ENCODE data around the gene VPS13D. TPM values are rescaled to one million over a fixed set of nuclear protein-coding genes. Genes with fewer than 3 reads are reported as not detected.

Gene VPS13D
- total RNA-seq, 1 donor from 2014 or later = 81.7 TPM

DNA sequence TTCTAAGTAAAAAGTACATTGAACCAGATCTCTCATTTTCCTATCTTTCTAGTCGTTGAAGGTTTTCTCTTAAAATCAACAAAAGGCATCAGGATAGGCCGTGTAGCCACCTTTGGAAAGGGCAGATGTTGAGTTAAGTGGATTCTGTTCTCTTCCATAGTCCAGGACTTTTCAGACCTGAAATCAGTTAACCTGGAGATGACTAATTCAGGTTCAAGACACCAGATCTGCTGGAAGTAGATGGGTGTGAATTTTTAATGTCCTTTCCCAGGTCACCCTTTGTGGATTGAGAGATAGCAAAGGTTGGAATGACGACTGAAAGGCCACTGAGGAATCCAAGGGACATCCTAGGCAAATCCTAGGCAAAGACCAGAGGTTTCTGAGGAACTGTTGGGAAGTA lies 215.4 kb downstream of the VPS13D start:
- intact Hi-C loops (cut with DNase I) = no loop called here
- no peaks in the 10 kb centered on the region for H3K36me3 ChIP-seq
- H3K9me3 ChIP-seq = no peaks in the 10 kb centered on the region
- TF ChIP-seq, protein P1, sequence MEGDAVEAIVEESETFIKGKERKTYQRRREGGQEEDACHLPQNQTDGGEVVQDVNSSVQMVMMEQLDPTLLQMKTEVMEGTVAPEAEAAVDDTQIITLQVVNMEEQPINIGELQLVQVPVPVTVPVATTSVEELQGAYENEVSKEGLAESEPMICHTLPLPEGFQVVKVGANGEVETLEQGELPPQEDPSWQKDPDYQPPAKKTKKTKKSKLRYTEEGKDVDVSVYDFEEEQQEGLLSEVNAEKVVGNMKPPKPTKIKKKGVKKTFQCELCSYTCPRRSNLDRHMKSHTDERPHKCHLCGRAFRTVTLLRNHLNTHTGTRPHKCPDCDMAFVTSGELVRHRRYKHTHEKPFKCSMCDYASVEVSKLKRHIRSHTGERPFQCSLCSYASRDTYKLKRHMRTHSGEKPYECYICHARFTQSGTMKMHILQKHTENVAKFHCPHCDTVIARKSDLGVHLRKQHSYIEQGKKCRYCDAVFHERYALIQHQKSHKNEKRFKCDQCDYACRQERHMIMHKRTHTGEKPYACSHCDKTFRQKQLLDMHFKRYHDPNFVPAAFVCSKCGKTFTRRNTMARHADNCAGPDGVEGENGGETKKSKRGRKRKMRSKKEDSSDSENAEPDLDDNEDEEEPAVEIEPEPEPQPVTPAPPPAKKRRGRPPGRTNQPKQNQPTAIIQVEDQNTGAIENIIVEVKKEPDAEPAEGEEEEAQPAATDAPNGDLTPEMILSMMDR (IDR thresholded peaks at IDR 0.05) = no peak
- ATAC-seq (no peak), DNase-seq (no peak)
- H3K4me1 ChIP-seq = peaks cover 46% of the 10 kb centered on the region
- H3K27ac ChIP-seq = no peak overlapping the region
- H3K27me3 ChIP-seq (ENCODE audit: low read depth) = no peaks in the 10 kb centered on the region
- no peak overlapping the region for H3K4me3 ChIP-seq

DNA sequence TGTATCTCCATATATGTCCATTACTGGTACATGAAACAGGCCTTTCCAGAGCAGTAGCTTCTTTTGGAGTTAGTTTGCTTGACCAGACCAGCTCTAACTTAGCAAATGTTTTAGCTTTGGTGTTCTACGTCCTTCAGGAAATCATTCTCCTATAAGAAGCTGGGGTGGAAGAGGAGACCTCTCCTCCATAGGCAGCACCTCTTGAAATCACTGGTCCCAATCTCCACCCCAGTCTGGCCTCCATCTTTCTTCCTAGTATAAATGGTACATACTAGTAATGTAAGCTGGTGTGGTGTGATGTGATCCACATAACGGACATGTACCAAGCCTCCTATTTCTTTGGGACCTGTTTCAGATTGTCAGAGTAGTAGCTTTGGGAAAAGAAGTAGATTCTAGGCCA lies 216.8 kb downstream of the VPS13D start:
- Histone ChIP-seq H3K9me3 (no peaks in the 10 kb centered on the region), H3K27me3 (ENCODE audit: low read depth) (no peaks in the 10 kb centered on the region), H3K4me3 (no peak overlapping the region), H3K4me1 (peaks cover 59% of the 10 kb centered on the region), H3K36me3 (no peaks in the 10 kb centered on the region), H3K27ac (peak overlapping the region; percentile 77)
- TF ChIP-seq, protein P1 (IDR thresholded peaks at IDR 0.05) = no peak
- ATAC-seq (no peak), DNase-seq (no peak)
- intact Hi-C loops (cut with DNase I) = no loop called here

DNA sequence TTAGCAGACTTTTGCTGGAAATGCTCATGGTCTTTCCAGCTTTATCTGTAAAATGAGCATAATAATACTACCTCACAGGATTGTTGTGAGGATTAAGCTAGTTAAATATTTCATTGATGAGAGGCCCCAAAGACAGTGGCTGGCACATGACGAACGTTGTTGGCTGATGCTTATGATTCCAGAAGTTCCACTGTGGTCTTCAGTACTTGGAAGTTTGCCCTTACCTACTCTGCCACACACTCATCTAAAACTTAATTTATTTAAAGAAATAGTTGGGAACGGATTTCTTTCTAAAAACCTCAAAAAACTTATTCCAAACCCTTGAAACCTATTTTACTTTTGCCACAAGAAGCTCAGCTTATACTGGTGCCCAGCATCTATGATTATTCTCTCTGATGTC lies 217.5 kb downstream of the VPS13D start:
- peaks cover 66% of the 10 kb centered on the region for H3K4me1 ChIP-seq
- TF ChIP-seq, protein P1 (IDR thresholded peaks at IDR 0.05) = no peak
- intact Hi-C loops (cut with DNase I) = no loop called here
- DNase-seq = no peak
- no peak for ATAC-seq
- H3K27ac ChIP-seq = peak overlapping the region; percentile 77
- no peak overlapping the region for H3K4me3 ChIP-seq
- no peaks in the 10 kb centered on the region for H3K9me3 ChIP-seq
- H3K36me3 ChIP-seq = no peaks in the 10 kb centered on the region
- no peaks in the 10 kb centered on the region for H3K27me3 ChIP-seq (ENCODE audit: low read depth)

DNA sequence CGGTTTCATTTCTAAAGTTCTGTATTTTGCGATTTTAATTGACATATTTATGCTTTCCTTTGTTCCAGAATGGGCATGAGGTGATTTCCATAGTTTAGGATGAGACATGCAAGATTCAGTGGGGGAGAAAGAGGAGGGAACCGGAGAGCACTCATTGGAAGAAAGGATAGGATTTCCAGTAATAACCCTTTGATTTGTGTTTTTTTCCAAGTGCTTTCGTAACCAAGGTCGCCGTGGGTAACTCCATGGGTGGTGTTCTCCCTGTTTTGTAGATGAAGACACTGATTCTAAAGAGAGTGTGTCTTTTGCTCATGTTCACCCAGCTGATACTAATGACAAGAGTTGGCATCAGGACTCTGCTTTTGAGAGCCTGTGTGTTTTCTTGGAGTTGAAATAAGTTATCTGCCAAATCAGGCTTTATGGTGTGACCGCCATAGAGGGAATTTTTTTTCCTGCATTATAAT lies 218.1 kb downstream of the VPS13D start:
- Histone ChIP-seq H3K4me1 (peaks cover 72% of the 10 kb centered on the region), H3K27ac (peak overlapping the region; percentile 77), H3K4me3 (no peak overlapping the region), H3K27me3 (ENCODE audit: low read depth) (no peaks in the 10 kb centered on the region), H3K9me3 (no peaks in the 10 kb centered on the region), H3K36me3 (no peaks in the 10 kb centered on the region)
- ATAC-seq (no peak), DNase-seq (no peak)
- TF ChIP-seq, protein P1 (IDR thresholded peaks at IDR 0.05) = no peak
- intact Hi-C loops (cut with DNase I) = no loop called here

DNA sequence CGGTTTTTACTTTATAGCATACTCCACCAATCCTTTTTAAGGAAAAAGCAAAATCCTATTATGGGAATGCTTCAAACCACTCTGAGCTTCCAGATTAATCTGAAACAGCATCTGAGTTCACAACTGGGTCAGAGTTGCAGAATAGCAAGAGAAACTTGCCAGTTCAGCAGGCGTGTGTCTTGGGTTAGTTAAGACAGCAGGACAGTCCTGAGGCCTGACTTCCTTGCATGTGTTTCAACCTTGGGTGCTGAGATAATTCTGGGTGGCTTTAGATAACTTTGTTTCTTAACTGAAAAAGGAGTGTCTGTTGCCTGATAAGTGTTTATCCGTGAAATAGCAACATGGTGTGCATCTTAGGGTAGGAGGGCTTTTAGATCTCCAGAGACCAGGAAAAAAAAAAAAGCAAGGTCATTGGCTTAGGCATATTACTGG lies 218.9 kb downstream of the VPS13D start:
- DNase-seq (no peak), ATAC-seq (no peak)
- no peak overlapping the region for H3K4me3 ChIP-seq
- H3K27ac ChIP-seq = peak overlapping the region; percentile 77
- TF ChIP-seq, protein P1 (IDR thresholded peaks at IDR 0.05) = no peak
- peaks cover 81% of the 10 kb centered on the region for H3K4me1 ChIP-seq
- no peaks in the 10 kb centered on the region for H3K9me3 ChIP-seq
- H3K27me3 ChIP-seq (ENCODE audit: low read depth) = no peaks in the 10 kb centered on the region
- H3K36me3 ChIP-seq = no peaks in the 10 kb centered on the region
- intact Hi-C loops (cut with DNase I) = no loop called here

All from lower lobe of right lung (tissue), 2 donors.